GM21367 (cell line): ENCODE results near the gene NOC2L.
"Not testable (repeated sequence)": the region's sequence is repeated elsewhere in the genome, so short reads cannot be mapped to it uniquely, and the experiment has no call there.

ENCODE experiments used
- ATAC-seq: cut with Tn5 transposase; IDR thresholded peaks from one replicate; pipeline ENCODE4 v1.9.1; 2021; ENCODE audit not compliant: unreplicated experiment

NOC2L gene

DNA sequence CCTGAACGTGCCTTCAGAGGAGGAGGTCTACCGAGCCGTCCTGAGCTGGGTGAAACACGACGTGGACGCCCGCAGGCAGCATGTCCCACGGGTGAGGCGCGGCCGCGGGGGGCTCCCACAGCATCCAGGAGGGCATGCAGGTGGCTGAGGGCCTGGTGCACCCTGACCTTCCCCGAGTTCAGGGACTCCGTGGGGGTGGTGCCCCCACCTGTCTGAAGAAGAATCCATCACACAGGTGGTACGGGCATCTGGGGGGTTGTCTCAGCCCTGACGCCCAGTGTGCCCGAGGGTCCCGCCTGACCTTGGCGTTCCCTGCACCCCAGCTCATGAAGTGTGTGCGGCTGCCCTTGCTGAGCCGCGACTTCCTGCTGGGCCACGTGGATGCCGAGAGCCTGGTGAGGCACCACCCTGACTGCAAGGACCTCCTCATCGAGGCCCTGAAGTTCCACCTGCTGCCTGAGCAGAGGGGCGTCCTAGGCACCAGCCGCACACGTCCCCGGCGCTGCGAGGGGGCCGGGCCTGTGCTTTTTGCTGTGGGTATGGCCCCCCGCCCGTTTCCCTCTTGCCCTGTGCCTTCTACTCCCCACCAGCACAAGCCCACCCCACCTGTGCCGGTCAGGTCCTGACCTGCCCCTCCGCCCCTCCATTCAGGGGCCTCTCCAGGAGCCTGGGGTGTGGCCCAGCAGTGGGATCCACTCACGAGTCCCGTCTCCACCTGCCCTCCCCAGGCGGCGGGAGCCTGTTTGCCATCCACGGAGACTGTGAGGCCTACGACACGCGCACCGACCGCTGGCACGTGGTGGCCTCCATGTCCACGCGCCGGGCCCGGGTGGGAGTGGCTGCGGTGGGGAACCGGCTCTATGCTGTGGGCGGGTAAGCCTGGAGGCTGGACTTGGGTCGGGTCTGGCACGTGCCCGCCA lies 3.6 kb upstream of the NOC2L start:
- ATAC-seq: no peak

GRCh38 chr1:961132-961669 lies 2.1 kb upstream of the NOC2L start:
- no peak for ATAC-seq

DNA sequence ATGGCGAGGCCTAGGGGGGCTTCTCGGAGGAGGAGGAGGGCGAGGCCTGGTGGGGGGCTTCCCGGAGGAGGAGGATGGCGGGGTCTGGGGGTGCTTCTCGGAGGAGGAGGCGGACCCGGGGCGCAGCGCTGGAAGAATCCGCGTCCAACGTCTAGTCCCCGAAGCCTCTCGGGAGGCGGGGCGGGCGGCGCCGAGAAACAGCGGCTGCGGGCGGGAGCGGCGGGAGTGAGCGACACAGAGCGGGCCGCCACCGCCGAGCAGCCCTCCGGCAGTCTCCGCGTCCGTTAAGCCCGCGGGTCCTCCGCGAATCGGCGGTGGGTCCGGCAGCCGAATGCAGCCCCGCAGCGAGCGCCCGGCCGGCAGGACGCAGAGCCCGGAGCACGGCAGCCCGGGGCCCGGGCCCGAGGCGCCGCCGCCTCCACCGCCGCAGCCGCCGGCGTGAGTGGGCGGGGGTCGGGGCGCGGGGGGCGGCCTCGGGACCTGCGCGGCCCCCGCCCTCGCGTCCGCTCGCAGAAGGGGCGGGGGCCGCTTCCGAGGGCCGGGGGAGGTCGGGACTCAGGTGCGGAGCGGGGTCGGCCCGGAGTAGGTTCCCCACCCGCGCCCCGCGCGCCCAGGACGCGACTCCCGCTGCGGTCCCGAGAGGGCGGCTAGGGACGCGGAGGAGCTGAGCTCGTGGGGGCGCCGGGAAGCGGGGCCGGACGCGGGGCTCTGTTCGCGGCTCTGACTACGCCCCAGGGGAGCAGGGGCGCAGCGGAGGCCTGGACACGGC lies 1.5 kb upstream of the NOC2L start, which contains the start of gene KLHL17:
TSS of gene KLHL17 (plus strand) at position 222 of the 769 bp plus-strand sequence. CDS start at position 332, 110 bp downstream.
- ATAC-seq: no peak

- ATAC-seq: no peak
Observed at GRCh38 chr1:959731-960362, 791 bp upstream of the NOC2L start.

GRCh38 chr1:956636-957035 lies 2.4 kb downstream of the NOC2L start:
- ATAC-seq: no peak

- ATAC-seq: no peak
Observed at GRCh38 chr1:955474-955873, 3.6 kb downstream of the NOC2L start.

GRCh38 chr1:954927-955326 lies 4.1 kb downstream of the NOC2L start:
- ATAC-seq: no peak

DNA sequence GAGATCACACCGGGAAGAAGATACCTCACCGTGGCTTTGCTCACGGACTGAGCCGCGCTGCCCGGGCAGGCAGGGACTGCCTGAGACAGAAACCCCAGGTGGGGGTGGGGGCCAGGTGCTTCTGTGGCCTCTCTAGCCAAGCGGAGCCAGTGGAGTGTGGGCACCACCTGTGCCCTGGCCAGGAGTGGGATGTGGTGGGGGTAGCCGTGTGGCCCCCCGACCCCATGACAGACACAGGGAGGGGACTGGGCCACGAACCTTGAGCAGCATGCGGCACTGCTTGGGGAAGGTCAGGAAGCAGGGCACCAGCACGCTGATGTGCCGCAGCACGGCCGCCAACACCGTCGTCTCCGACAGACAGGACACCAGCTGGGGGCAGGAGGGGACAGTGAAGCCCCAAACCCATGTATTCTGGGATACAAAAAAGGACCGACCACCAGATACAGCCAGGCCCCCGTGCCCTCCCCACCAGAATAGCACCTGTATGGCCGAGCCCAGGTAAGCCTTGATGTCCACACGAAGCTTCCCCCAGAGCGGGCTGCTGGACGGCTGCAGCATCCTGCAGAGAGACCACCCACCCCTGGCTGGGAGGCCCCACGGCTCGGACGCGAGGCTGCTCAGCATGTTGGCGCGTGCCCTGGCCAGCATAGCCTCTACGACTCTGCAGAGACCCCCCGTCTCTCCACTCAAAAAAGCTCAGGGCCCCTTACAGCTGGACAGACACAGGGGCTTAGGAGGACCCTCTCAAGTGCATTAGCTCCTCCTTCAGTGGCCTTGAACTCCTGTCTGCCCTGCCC lies 5.3 kb downstream of the NOC2L start:
- no peak for ATAC-seq

DNA sequence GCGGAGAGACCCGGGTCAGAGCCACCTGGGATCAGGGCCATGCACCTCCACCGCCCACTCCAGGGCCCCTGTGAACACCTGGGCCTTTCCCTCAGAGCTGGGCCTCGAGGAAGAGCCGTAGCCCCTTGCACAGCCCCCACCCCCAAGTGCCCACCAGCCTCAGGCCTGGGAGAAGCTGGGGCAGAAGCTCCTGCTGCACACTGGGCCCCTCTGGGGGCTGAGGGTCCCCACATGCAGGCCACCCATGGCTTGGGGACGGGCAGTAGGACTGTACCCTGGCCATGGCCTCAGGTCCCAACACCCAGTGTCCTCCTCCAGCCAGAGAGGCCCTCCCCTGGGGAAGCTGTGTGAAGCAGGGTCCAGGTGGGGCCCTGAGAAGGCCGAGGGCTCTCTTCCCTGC lies 6.5 kb downstream of the NOC2L start:
- ATAC-seq: no peak

DNA sequence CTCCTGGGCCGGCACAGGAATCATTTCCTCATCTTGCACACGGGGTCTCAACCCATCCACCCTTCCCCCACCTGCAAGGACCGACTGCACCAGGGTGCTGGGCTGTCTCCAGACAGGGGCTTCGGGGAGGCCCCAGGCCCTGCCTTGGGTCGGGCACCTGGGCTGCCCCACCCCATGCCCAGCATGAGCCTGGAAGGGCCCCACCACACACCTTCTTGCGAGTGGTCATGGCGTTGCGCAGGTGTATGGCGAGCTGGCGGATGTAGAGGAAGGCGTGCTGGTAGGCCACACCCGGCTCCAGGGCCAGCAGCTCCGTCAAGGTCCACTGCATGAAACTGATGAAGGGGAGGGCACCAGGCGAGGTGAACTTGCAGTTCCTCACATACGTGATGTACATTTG lies 6.9 kb downstream of the NOC2L start:
- ATAC-seq: no peak

DNA sequence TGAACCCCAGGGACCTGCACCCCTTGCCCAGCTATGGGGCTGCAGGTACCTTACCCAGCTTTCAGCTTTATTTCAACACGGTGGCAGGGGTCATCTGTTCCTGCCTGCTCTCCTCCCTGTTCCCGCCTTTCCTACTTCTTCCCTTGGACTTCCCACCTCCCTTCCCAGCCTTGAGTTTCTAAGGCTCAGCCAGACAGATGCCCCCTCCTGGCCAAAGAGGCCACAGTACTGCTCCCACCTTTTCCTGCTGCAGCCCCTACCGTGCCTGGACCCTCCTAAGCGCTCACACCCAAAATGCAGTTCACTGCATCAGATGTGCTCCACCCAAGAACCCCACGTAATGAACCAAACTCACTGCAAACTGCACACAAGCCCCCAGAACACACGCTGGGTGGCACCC lies 7.7 kb downstream of the NOC2L start:
- ATAC-seq: no peak

DNA sequence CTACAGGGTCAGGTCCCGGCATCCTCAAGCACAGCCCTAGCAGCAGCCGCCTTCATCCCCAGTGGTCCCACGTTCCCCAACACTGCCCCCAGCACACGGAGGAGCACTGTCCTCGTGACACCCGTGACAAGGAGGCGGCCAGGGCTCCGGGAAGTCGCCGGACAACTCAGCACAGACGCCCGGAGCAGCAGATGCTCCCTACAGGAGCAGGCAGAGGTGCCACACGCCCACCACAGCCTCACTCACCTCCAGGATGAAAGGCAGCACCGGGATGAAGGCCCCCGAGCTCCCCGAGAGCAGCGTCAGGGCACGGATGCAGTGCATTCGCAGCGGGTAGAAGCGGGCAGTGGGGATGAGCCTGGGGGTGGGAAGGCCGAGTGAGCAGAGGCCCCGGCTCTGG lies 8.2 kb downstream of the NOC2L start:
- ATAC-seq: no peak

- ATAC-seq: no peak
Observed at GRCh38 chr1:950268-950667, 8.8 kb downstream of the NOC2L start.

DNA sequence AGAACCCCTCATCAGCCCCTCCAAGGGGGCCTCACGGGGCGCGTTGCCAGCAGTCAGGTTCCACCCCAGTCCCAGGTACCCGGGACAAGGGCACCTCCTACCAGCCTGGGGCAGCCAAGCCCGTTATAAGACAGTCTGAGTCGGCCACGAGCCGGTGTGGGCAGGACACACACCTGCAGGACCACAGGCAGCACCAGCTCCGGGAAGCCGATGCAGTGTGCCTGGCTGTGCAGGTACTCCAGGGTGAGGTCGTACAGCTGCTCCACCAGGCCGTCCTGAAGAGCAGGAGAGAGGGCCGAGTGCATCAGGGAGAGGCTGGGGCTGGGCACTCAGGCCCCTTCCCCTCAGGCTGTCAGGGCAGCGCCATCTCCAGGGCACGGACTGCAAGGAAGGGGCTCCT lies 11.1 kb downstream of the NOC2L start:
- ATAC-seq: no peak

DNA sequence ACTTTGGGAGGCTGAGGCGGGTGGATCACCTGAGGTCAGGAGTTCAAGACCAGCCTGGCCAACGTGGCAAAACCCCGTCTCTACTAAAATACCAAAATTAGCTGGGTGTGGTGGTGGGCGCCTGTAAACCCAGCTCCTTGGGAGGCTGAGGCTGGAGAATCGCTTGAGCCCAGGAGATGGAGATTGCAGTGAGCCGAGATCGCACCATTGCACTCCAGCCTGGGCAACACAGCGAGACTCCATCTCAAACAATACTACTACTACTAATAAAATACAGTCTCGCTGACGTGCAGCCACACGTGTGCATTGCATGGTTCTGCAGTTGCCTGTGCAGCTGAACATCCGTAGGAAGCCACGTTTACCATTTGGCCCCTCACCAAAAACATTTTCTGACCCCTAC lies 12.2 kb downstream of the NOC2L start:
- ATAC-seq: not testable (repeated sequence)

- no peak for ATAC-seq
Observed at GRCh38 chr1:945688-946556, 13.1 kb downstream of the NOC2L start.

DNA sequence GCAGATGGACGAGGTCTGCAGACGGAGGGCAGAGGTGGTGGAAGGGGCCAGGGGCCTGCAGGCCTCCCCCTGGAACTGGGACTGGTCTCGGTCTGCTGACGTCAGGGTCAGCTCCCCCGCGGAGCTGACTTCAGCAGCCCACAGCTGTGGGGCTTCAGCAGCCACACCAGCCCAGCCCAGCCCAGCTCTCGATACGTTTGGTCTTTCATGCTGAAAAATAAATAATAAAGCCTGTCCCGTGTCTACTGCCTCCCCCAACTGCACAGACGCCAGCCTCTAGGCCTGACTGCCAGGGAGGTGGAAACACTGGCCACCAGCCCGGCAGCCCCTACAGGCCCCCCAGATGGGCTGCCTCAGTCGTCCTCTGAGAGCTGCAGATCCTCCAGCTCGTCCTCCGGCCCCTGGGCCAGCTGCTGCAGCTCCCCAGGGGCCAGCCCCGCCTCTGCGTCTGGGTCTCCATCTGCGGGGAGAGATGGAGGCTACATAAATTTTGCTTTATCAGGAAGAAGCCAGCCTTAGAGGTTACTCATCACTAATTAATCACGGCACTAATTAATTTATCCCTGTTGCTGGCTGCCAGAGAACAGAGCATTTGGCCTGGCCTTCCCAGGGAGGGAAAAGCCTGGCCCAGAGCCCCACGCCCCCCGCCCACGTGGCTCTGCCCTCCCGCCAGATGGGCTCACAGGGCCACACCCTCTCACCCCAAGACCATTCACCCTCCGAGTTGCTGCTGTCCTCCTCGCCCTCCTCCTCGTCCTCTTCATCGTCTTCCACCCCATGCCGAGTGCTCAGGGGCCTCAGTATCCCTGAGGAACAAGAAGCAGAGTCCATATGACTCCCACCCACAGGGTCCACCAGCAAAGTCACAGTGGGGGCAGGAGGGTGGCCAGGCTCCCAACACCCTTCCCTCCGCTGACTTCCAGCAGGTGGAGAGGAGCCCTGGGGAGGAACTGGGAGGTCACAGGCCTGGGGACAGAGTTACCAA lies 14.4 kb downstream of the NOC2L start:
- no peak for ATAC-seq

GRCh38 chr1:943545-944340 lies 15.3 kb downstream of the NOC2L start:
- no peak for ATAC-seq
